Left kidney (tissue), 8 donors: Measurements from ENCODE around the gene OR51D1. TPM values are rescaled to one million over a fixed set of nuclear protein-coding genes. Genes with fewer than 3 reads are reported as not detected.

Source experiments
- DNase-seq: peaks from one replicate; pipeline ENCODE4 v3.0.0-alpha.2; 2013
- long read RNA-seq, 8 donors: transcript quantifications; one replicate each; lab custom pipeline, GENCODE V29; 2026
- polyA plus RNA-seq: library from polyadenylated mRNA; unstranded; fragments of 120-200 nt; gene quantifications from one replicate; pipeline ENCODE4 v1.2.1, GENCODE V29; 2013; ENCODE audit not compliant: insufficient read length

Gene OR51D1
- not detected for polyA plus RNA-seq
- long read RNA-seq, donor 1, result 0 reads
- long read RNA-seq, donor 2, result 0 reads
- long read RNA-seq, donor 3, result 0 reads
- long read RNA-seq, donor 4, result 0 reads
- long read RNA-seq, donor 5, result 0 reads
- long read RNA-seq, donor 6, result 0 reads
- long read RNA-seq, donor 7, result 0 reads
- long read RNA-seq, donor 8, result 0 reads

GRCh38 chr11:4636962-4637661 lies at the start of gene OR51D1:
TSS of gene OR51D1 (plus strand) at chr11:4637477. CDS start at chr11:4639791, 2,314 bp downstream.
- peak; percentile 85 for DNase-seq

GRCh38 chr11:4589017-4589416 lies 48.3 kb upstream of the OR51D1 start:
- DNase-seq, result no peak

- DNase-seq, result no peak
Observed at GRCh38 chr11:4593739-4594138, 43.5 kb upstream of the OR51D1 start, which contains the start of gene OR52I1. TSS of gene OR52I1 (plus strand) at chr11:4594039. CDS start at chr11:4594039, 0 bp downstream.

GRCh38 chr11:4605057-4605456 lies 32.2 kb upstream of the OR51D1 start:
- no peak for DNase-seq

GRCh38 chr11:4606231-4607015 lies 30.9 kb upstream of the OR51D1 start:
- DNase-seq, result peak; percentile 3

GRCh38 chr11:4607096-4607495 lies 30.2 kb upstream of the OR51D1 start:
- DNase-seq, result peak; percentile 7

GRCh38 chr11:4607781-4608666 lies 29.3 kb upstream of the OR51D1 start, which contains the start of gene TRIM68:
TSS of gene TRIM68 (minus strand) at chr11:4608231. CDS start at chr11:4605504, 2,727 bp downstream.
- peak; percentile 93 for DNase-seq

- DNase-seq, result no peak
Observed at GRCh38 chr11:4610258-4610935, 26.9 kb upstream of the OR51D1 start.

- DNase-seq, result no peak
Observed at GRCh38 chr11:4611986-4612385, 25.3 kb upstream of the OR51D1 start.

GRCh38 chr11:4615856-4616444 lies 21.3 kb upstream of the OR51D1 start:
- no peak for DNase-seq

- no peak for DNase-seq
Observed at GRCh38 chr11:4619514-4619913, 17.8 kb upstream of the OR51D1 start.

- DNase-seq, result peak; percentile 81
Observed at GRCh38 chr11:4626207-4627099, 10.8 kb upstream of the OR51D1 start.

GRCh38 chr11:4636136-4636535 lies 1.1 kb upstream of the OR51D1 start:
- no peak for DNase-seq

GRCh38 chr11:4637662-4638047 lies 378 bp downstream of the OR51D1 start:
- no peak for DNase-seq

GRCh38 chr11:4639931-4640330 lies 2.7 kb downstream of the OR51D1 start:
- DNase-seq, result no peak

- DNase-seq, result no peak
Observed at GRCh38 chr11:4641501-4641900, 4.2 kb downstream of the OR51D1 start.

GRCh38 chr11:4642043-4642442 lies 4.8 kb downstream of the OR51D1 start:
- DNase-seq, result no peak

GRCh38 chr11:4643076-4643475 lies 5.8 kb downstream of the OR51D1 start:
- no peak for DNase-seq

GRCh38 chr11:4643682-4644081 lies 6.4 kb downstream of the OR51D1 start, which contains the start of gene OR51E1:
TSS of gene OR51E1 (plus strand) at chr11:4643982. CDS start at chr11:4652527, 8,545 bp downstream.
- DNase-seq, result no peak

- DNase-seq, result no peak
Observed at GRCh38 chr11:4644233-4644632, 7.0 kb downstream of the OR51D1 start.
